Spinal cord (tissue), 10 donors: Measurements from ENCODE around the gene RBSN. TPM values are rescaled to one million over a fixed set of nuclear protein-coding genes. Genes with fewer than 3 reads are reported as not detected.

Experiments
- DNase-seq, 6 donors: peaks; one replicate each; pipeline versions ENCODE4 v3.0.0 to v3.0.0-alpha.2; 2013 to 2015; ENCODE audit warnings: low spot score in 6 of 6, low read depth in 4 of 6
- H3K27ac ChIP-seq: one replicate; pipeline ENCODE4 v1.5.1; 2013; ENCODE audit warnings: low read depth, low read length, control low read depth
- H3K27me3 ChIP-seq: one replicate; pipeline ENCODE4 v1.6.1; 2013; ENCODE audit warnings: low read length; ENCODE audit not compliant: control insufficient read depth, insufficient read depth
- H3K36me3 ChIP-seq: one replicate; pipeline ENCODE4 v1.6.1; 2013; ENCODE audit warnings: low read length; ENCODE audit not compliant: control insufficient read depth, insufficient read depth
- H3K4me1 ChIP-seq: one replicate; pipeline ENCODE4 v1.6.1; 2013; ENCODE audit warnings: low read length; ENCODE audit not compliant: control insufficient read depth, insufficient read depth
- H3K4me3 ChIP-seq: one replicate; pipeline ENCODE4 v1.5.1; 2013; ENCODE audit warnings: low read depth, low read length, control low read depth
- H3K9me3 ChIP-seq: one replicate; pipeline ENCODE4 v1.6.1; 2013; ENCODE audit warnings: low read length; ENCODE audit not compliant: control insufficient read depth, insufficient read depth
- WGBS: methylation state at CpG from one replicate; pipeline ENCODE4 v1.1.5; 2013; ENCODE audit warnings: missing lambda C conversion rate; ENCODE audit not compliant: insufficient coverage; 5-methylcytosine and 5-hydroxymethylcytosine counted together
- polyA plus RNA-seq, 2 donors: library from polyadenylated mRNA; unstranded; fragments of 120-200 nt; gene quantifications; one replicate each; pipeline ENCODE4 v1.2.1, GENCODE V29; 2013; ENCODE audit not compliant: insufficient read length in 2 of 2
- total RNA-seq, 2 donors: library from RNA; depleted of rRNA in 1 of 2; stranded (reverse); fragments of 120-200 nt in 1 of 2; fragments of >200 nt in 1 of 2; gene quantifications; one replicate each; pipeline versions ENCODE4 v1.2.3 to v1.2.4, GENCODE V29; 2013 to 2014
- donor health status: healthy.

The RBSN gene
- total and polyA plus RNA-seq, 4 donors = 40.4 to 51.6 (median 46.1) TPM

DNA sequence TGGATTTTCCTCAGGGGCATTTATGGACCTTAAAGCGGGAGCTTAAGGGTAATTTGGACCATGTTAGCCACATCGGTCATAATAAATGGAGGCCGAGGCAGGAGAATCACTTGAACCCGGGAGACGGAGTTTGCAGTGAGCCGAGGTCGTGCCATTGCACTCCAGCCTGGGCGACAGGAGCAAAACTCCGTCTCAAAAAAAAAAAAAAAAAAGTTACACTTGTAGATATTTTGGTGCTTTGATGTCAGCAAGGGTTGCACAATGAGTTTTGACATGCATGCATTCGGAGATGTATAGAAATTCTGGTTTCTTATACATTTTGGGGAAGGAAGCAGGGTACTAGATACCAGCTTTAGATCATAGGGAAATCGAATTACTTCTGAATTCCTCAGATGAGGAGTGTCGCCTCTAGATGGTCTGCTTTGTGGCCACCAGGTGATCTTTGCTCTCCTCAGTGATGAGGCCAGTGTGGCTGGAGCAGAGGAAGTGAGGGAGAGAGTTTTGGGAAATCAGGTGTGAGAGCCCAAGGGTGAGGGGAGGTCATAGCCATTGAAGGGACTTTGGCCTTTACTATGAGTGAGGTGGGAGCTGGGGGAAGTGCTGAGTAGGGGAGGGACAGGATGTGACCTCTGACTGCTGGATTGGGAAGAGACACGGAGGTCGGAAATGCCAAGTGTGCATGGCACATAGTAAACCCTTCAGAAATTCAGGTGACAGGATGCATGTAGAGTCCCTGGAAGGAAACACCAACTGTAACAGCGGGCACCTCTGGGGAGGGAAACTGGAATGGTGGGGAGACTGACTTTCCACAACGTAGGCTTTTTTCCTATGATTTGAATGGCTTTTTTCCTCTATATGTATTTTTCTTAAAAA is 8.4 kb upstream of the RBSN start:
- H3K9me3 ChIP-seq = no peaks in the 10 kb centered on the region
- H3K4me3 ChIP-seq = no peak overlapping the region
- no peak for DNase-seq
- no peak overlapping the region for H3K27ac ChIP-seq
- H3K27me3 ChIP-seq = no peaks in the 10 kb centered on the region
- H3K4me1 ChIP-seq = peaks cover 6% of the 10 kb centered on the region
- 88% methylated on average over 13 of the region's 16 CpGs for WGBS
- H3K36me3 ChIP-seq = no peaks in the 10 kb centered on the region

DNA sequence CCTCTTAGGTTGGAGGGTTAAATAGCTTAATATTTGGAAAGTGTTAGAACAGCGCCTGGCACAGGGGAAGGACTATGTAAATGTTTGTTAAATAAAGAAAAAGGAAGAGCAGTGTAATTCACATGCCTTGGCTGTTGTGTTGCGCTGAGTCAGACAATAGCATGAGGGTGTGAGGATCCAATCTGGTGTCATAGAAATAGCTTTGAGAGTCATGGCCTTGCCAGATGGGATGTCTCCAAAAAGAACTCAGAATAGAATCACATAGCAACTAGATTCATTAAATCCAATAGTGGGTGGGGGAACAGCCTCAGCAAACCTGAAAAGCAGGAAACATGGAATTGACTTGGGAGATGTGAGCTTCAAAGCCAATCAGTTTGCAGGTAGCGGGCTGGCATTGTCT is 3.9 kb upstream of the RBSN start:
- WGBS = 68% methylated on average over 2 of the region's 3 CpGs
- no peaks in the 10 kb centered on the region for H3K27me3 ChIP-seq
- DNase-seq = peak in 1 of 6 donors; percentile 74
- H3K27ac ChIP-seq = no peak overlapping the region
- H3K4me3 ChIP-seq = no peak overlapping the region
- H3K36me3 ChIP-seq = no peaks in the 10 kb centered on the region
- H3K4me1 ChIP-seq = peaks cover 7% of the 10 kb centered on the region
- H3K9me3 ChIP-seq = no peaks in the 10 kb centered on the region

- Histone ChIP-seq H3K36me3 (no peaks in the 10 kb centered on the region), H3K27me3 (no peaks in the 10 kb centered on the region), H3K4me3 (no peak overlapping the region), H3K27ac (no peak overlapping the region), H3K4me1 (peaks cover 13% of the 10 kb centered on the region), H3K9me3 (no peaks in the 10 kb centered on the region)
- 31% methylated on average over 3 of the region's 4 CpGs for WGBS
- DNase-seq = peak in 1 of 6 donors; percentile 63
Measured at GRCh38 chr3:15102256-15102655, 3.3 kb upstream of the RBSN start.

GRCh38 chr3:15099364-15100098 is 583 bp upstream of the RBSN start:
- H3K27ac ChIP-seq = peak overlapping the region; percentile 74

DNA sequence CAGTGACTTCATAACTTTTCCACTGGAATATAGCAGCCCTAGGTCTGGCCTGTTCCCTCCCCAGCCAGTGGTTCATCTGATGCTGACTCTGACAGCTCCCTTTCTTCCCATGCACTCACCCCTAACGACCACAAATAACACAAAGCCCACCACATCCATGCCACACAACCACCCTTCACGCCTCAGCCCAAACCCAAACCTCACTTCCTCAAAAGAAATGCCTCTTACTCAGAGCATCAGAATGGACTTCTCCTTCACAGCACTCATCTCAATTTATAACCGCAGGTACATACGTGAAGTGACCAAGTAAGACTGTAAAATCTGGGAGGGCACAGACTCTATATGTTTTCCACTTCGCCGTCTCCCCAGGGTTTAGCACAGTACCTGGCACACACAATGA is 1.1 kb downstream of the RBSN start:
- peaks cover 20% of the 10 kb centered on the region for H3K36me3 ChIP-seq
- no peaks in the 10 kb centered on the region for H3K27me3 ChIP-seq
- peak in 1 of 6 donors; percentile 4 for DNase-seq
- H3K4me1 ChIP-seq = peaks cover 17% of the 10 kb centered on the region
- 41% methylated on average over 6 of the region's 6 CpGs for WGBS
- no peak overlapping the region for H3K27ac ChIP-seq
- H3K9me3 ChIP-seq = no peaks in the 10 kb centered on the region
- peak overlapping the region; percentile 89 for H3K4me3 ChIP-seq

More at GRCh38 chr3:15099364-15100098, 583 bp upstream of the RBSN start:
- DNase-seq = no peak
- H3K4me3 ChIP-seq = peak overlapping the region; percentile 89
- no peaks in the 10 kb centered on the region for H3K9me3 ChIP-seq
- WGBS = 5% methylated on average over 16 of the region's 19 CpGs
- H3K36me3 ChIP-seq = peaks cover 8% of the 10 kb centered on the region
- no peaks in the 10 kb centered on the region for H3K27me3 ChIP-seq
- H3K4me1 ChIP-seq = peaks cover 17% of the 10 kb centered on the region

- Histone ChIP-seq H3K36me3 (peaks cover 24% of the 10 kb centered on the region), H3K9me3 (no peaks in the 10 kb centered on the region), H3K27ac (no peak overlapping the region), H3K4me3 (no peak overlapping the region), H3K4me1 (peaks cover 17% of the 10 kb centered on the region), H3K27me3 (no peaks in the 10 kb centered on the region)
- peak in 1 of 6 donors; percentile 9 for DNase-seq
- 56% methylated on average over 2 of the region's 3 CpGs for WGBS
Measured at GRCh38 chr3:15096046-15096445, 2.9 kb downstream of the RBSN start.

- H3K36me3 ChIP-seq = peaks cover 34% of the 10 kb centered on the region
- H3K9me3 ChIP-seq = no peaks in the 10 kb centered on the region
- H3K4me3 ChIP-seq = no peak overlapping the region
- no peak overlapping the region for H3K27ac ChIP-seq
- peaks cover 12% of the 10 kb centered on the region for H3K4me1 ChIP-seq
- WGBS = 91% methylated on average over 3 of the region's 5 CpGs
- H3K27me3 ChIP-seq = no peaks in the 10 kb centered on the region
- DNase-seq = no peak
Measured at GRCh38 chr3:15094187-15094875, 4.6 kb downstream of the RBSN start.

GRCh38 chr3:15092686-15093085 is 6.3 kb downstream of the RBSN start:
- peaks cover 9% of the 10 kb centered on the region for H3K4me1 ChIP-seq
- no peaks in the 10 kb centered on the region for H3K9me3 ChIP-seq
- no peak overlapping the region for H3K27ac ChIP-seq
- H3K4me3 ChIP-seq = no peak overlapping the region
- H3K27me3 ChIP-seq = no peaks in the 10 kb centered on the region
- H3K36me3 ChIP-seq = peaks cover 43% of the 10 kb centered on the region
- DNase-seq = no peak
- WGBS = 88% methylated on average over 1 of the region's 1 CpG

DNA sequence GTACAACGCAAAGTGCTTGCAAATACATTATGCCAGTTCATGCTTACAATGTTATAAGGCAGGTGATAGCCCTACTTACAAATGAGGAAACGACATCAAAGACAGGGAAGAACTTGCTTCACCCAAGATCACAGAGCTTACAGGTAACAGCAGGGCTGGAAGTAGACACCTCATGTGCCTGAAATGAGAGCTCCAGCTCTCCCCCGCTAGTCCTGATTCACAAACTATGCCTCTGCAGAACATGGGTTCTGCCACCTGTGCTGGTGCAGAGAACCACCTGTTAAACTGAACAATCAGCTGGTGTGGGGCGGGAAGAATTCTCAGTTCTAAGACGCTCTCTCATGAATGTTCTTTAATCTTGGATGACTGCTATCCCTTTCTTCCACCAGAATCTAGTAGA is 7.4 kb downstream of the RBSN start:
- no peaks in the 10 kb centered on the region for H3K4me1 ChIP-seq
- no peaks in the 10 kb centered on the region for H3K9me3 ChIP-seq
- WGBS = 90% methylated on average over 2 of the region's 5 CpGs
- H3K27me3 ChIP-seq = no peaks in the 10 kb centered on the region
- no peak for DNase-seq
- peaks cover 49% of the 10 kb centered on the region for H3K36me3 ChIP-seq
- no peak overlapping the region for H3K4me3 ChIP-seq
- H3K27ac ChIP-seq = no peak overlapping the region
